ENCODE measurements around the gene TUBB2B. TPM values are rescaled to one million over a fixed set of nuclear protein-coding genes. Genes with fewer than 3 reads are reported as not detected.

The TUBB2B gene
- total RNA-seq, 1 experiment from 2014 or later: 0.86 TPM

DNA sequence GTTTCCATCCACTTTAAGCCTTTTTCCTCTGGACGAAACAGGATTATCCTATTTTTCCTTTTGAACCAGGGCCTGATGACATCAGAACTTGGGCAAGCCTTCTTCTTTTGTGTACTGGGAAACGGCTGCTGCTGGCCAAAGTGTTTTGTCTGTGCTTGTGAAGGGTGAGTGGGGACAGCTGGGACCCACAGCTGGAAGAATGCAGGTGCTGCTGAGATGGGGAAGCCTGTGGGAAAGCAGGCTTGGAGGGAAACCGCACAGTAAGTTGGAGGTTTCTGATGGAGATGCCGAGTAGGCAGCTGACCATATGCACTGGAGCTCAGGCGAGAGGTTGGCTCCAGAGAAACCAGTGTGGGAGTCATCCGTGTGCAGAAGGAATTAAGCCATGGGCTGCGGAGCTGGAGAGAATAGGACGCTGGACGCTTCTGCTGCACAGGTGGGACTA, 22.8 kb upstream of the TUBB2B start:
- POLR2A ChIA-PET: no interaction called here
- ATAC-seq: no peak
- Histone ChIP-seq H4K20me1 (ENCODE audit: insufficient read depth) (no peaks in the 10 kb centered on the region), H3K79me2 (ENCODE audit: insufficient read depth, low read length) (no peaks in the 10 kb centered on the region), H3K4me3 (replicated peaks in 1 of 2; ENCODE audit: low read depth in 1 of 2, low read length in 2 of 2) (no peak overlapping the region), H3K4me2 (ENCODE audit: low read length) (no peak overlapping the region), H3K4me1 (ENCODE audit: control insufficient read depth in 1 of 2, insufficient read depth in 2 of 2, low read length in 2 of 2) (peaks cover 0 to 33% of the 10 kb centered on the region in 2 experiments; a peak in 2 of 4 replicates), H3K9me2 (ENCODE audit: insufficient read depth) (no peaks in the 10 kb centered on the region), H2AFZ (ENCODE audit: low read depth, low read length, poor library complexity, severe bottlenecking) (no peak overlapping the region), H3K36me3 (ENCODE audit: control insufficient read depth in 1 of 2, insufficient read depth in 2 of 2, low read length in 2 of 2) (no peaks in the 10 kb centered on the region), H3K27ac (ENCODE audit: low read depth, low read length) (no peak overlapping the region), H3K9me3 (ENCODE audit: control insufficient read depth in 1 of 2, insufficient read depth in 1 of 2, low read depth in 1 of 2, low read length in 2 of 2) (no peaks in the 10 kb centered on the region), H3K9ac (ENCODE audit: low read length) (no peak overlapping the region), H3K27me3 (ENCODE audit: insufficient read depth, low read length) (no peaks in the 10 kb centered on the region)
- intact Hi-C loops (cut with micrococcal nuclease): loop anchor here (2.0 to 5.0 kb wide), 2 partner anchors 93 to 253 kb away; partner anchors contain the start of genes NQO2 and TUBB2A
- TF ChIP-seq ZFX (IDR thresholded peaks at IDR 0.05) (no peak), RAD21 (IDR thresholded peaks at IDR 0.05; ENCODE audit: low read depth) (no peak), POLR2A (IDR thresholded peaks at IDR 0.05; ENCODE audit: borderline replicate concordance, extremely low read depth, insufficient read depth, insufficient read length) (no peak), CEBPB (IDR thresholded peaks at IDR 0.05; ENCODE audit: low read depth) (no peak), ELF1 (IDR thresholded peaks at IDR 0.05; ENCODE audit: borderline replicate concordance, low read depth) (no peak), JUND (IDR thresholded peaks at IDR 0.05) (no peak), SP1 (IDR thresholded peaks at IDR 0.05; ENCODE audit: low read depth) (no peak), CBX3 (IDR thresholded peaks at IDR 0.05; ENCODE audit: low read depth) (no peak), YY1 (IDR thresholded peaks at IDR 0.05; ENCODE audit: extremely low read depth, insufficient replicate concordance, low read depth, low read length) (no peak), EGR1 (IDR thresholded peaks at IDR 0.05; ENCODE audit: low read depth) (no peak), EZH2 (IDR thresholded peaks at IDR 0.05) (no peak), POLR2AphosphoS5 (IDR thresholded peaks at IDR 0.05; ENCODE audit: low read depth, low read length) (no peak), SRF (IDR thresholded peaks at IDR 0.05; ENCODE audit: low read depth) (no peak), EZH2phosphoT487 (IDR thresholded peaks at IDR 0.05; ENCODE audit: borderline replicate concordance) (no peak), SIN3A (IDR thresholded peaks at IDR 0.05; ENCODE audit: low read depth) (no peak), TCF7L2 (IDR thresholded peaks at IDR 0.05; ENCODE audit: borderline replicate concordance, extremely low read depth, insufficient read depth, insufficient read length) (no peak), FOSL1 (IDR thresholded peaks at IDR 0.05; ENCODE audit: low read depth) (no peak)
- TF ChIP-seq, protein P1, sequence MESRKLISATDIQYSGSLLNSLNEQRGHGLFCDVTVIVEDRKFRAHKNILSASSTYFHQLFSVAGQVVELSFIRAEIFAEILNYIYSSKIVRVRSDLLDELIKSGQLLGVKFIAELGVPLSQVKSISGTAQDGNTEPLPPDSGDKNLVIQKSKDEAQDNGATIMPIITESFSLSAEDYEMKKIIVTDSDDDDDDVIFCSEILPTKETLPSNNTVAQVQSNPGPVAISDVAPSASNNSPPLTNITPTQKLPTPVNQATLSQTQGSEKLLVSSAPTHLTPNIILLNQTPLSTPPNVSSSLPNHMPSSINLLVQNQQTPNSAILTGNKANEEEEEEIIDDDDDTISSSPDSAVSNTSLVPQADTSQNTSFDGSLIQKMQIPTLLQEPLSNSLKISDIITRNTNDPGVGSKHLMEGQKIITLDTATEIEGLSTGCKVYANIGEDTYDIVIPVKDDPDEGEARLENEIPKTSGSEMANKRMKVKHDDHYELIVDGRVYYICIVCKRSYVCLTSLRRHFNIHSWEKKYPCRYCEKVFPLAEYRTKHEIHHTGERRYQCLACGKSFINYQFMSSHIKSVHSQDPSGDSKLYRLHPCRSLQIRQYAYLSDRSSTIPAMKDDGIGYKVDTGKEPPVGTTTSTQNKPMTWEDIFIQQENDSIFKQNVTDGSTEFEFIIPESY (IDR thresholded peaks at IDR 0.05; ENCODE audit: extremely low read depth, insufficient replicate concordance, low read length): no peak
- TF ChIP-seq, protein P2, sequence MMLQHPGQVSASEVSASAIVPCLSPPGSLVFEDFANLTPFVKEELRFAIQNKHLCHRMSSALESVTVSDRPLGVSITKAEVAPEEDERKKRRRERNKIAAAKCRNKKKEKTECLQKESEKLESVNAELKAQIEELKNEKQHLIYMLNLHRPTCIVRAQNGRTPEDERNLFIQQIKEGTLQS (IDR thresholded peaks at IDR 0.05): no peak
- TF ChIP-seq, protein P3, sequence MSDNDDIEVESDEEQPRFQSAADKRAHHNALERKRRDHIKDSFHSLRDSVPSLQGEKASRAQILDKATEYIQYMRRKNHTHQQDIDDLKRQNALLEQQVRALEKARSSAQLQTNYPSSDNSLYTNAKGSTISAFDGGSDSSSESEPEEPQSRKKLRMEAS (IDR thresholded peaks at IDR 0.05): no peak
- no peak for DNase-seq (ENCODE audit: low read depth, low spot score)
- RAD21 ChIA-PET (ENCODE audit: low non-redundant PET in 1 of 2, low total read pairs in 2 of 2, uncharacterized antibody in 2 of 2, unreplicated experiment in 2 of 2): no interaction called here
- CTCF ChIA-PET: interaction anchor here (1.9 to 2.0 kb wide), 2 partner anchors 17 to 42 kb away, joined by 4 to 7 read pairs; no protein-coding TSS in a partner anchor
- BruUV-seq (replicated peaks): no TSS peak

Measured in HCT116 (cell line).